Stimulated activated CD8-positive, alpha-beta memory T cell treated with anti-CD3 and anti-CD28 coated beads, Interleukin-4, amount 100 ng/mL, for 4 hours (primary cell): ENCODE data around the gene DIPK1B.
"Not testable (repeated sequence)": the region's sequence is repeated elsewhere in the genome, so short reads cannot be mapped to it uniquely, and the experiment has no call there.

Experiments used
- DNase-seq, 2 donors: peaks; one replicate each; pipeline ENCODE4 v3.0.0-alpha.2; 2020; ENCODE audit warnings: low read depth in 2 of 2, low spot score in 1 of 2

DIPK1B gene

DNA sequence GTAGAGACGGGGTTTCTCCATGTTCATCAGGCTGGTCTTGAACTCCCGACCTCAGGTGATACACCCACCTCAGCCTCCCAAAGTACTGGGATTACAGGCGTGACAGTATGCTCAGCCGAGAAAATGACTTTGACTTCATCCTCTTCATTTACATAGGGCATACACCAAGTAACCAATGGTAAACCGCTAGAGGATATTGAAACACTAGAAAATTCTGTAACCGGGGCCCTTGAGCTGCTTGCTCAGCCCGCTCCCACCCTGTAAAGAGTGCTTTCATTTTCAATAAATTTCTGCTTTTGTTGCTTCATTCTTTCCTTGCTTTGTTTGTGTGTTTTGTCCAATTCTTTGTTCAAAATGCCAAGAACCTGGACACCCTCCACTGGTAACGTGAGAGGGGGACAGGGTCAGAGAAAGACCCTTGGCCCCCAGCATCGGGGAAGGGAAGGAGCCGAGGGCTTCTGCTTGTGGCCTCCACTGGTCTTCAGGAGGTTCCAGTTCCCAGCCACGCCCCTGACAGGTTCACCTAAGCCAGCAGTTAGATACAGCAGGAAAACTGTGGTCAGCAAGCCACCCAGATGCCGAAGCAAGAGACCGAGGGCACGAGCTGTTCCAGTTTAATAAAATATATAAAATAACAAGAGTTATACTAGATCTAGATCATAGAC, 53.5 kb downstream of the DIPK1B start:
- not testable (repeated sequence) for DNase-seq

DNA sequence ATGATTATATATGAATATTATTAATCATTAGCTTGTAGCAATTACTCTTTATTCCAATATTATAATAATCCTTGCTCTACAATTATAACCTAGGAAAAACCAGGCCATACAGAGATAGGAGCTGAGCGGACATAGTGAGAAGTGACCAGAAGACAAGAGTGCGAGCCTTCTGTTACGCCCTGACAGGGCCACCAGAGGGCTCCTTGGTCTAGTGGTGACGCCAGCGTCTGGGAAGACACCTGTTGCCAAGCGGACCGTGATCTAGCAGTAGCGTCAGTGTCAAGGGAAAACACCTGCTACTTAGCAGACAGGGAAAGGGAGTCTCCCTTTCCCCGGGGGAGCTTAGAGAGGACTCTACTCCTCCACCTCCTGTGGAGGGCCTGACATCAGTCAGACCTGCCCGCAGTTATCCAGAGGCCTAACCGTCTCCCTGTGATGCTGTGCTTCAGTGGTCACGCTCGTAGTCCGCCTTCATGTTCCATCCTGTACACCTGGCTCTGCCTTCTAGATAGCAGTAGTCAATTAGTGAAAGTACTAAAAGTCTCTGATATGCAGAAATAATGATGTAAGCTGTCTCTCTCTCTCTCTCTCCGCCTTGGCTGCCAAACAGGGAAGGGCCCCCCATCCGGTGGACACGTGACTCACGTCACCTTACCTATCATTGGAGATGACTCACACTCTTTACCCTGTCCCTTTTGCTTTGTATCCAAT, 54.2 kb downstream of the DIPK1B start:
- not testable (repeated sequence) for DNase-seq

DNA sequence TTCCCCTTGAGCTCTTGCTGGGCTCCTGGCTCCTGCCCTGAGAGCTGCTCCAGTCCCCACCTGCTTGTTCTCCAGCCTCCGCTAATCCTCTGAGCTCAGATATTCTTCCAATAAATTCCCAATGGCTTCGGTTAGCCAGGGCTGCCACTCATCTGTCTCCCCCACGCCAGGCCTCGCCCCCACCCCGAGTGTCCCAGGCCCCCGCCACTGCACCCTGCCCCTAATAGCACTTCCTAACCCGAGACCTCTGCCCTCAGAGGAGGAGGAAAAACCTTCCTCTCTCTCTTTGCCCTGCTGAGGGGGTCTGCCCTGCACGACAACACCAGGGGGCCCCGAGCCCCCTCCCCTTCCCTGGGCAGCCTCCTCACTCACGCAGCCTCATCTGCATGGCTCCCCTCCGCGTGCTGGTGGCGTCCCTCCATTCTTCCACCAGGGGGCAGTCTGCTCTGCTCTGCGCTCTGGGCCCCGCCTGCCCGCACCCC, 57.4 kb downstream of the DIPK1B start:
- no peak for DNase-seq

DNA sequence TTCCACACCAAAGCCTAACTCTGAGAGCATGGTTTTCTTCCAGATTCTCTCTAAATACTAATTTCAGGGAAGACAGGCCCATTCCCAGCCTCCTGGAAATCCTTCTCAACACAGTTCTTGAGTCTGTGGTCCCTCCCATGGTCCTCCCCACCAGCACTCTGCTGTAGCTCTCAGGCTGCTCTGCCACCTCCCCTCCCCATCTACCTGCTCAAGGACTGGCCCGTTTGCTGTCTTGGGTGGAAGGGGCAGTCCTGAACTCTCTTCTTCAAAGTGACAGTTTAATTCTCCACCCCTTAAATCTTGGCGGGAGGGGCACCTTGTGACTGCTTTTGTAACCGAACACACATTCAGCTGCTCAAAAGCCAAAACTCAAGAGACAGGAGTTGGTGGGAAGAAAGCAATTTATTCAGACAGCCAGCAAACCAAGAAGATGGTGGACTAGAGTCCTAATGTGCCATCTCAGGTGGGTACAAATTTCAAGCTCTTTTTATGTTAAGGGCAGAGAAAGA, 59.6 kb downstream of the DIPK1B start:
- no peak for DNase-seq

DNA sequence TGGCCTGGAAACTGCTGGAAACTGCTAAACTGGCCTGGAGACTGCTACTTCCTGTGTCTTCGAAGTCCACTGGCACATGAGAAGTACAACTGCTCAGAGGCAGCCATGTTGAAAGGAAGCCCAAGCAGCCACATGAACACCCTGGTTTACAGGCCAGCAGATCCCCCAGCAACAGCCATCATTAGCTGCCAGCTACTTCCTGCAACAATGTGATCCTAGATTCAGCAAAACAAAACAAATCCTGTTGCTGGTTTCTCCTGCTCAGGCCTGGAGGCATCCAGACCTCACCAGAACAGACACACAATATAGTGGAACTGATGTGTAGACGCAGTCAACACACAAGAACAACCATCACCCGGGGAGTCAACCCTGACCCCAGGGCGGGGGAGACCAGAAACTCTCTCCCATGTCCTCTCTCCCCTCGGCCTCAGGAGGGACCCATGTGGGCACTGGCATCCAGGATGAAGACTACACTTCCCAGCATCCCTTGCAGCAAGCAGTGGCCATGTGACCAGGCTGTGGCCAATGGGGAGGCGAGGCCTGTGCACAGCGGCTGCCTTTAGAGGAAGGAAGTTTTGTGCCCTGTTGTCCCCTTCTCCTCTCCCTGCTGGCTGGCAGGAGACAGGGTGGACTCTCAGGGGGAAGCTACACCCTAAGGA, 61.1 kb downstream of the DIPK1B start:
- no peak for DNase-seq
